ENCODE results near the gene HECW1.

DNA sequence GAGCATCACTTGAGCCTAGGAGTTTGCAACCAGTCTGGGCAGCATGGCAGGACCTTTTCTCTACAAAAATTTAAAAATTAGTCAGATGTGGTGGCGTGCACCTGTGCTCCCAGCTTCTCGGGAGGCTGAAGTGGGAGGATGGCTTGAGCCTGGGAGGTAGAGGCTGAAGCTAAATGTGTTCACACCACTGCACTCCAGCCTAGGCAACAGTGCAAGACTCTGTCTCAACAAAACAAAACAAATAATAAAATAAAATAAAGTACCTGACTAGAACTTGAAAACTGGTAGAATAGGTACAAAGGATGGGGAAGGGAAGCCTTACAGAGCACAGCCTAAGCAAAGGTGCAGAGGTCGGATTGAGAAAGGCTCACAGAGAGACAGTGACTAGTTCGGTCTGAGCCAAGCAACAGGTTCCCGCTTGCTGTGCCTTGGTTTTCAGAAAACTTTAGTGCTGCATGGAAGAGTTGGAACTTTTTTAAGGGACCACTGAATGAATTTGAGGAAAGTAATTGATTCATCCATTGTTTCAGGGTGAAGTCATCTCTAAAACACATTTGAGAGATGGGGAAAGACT, 370.3 kb downstream of the HECW1 start:
- TF ChIP-seq EZH2 (IDR thresholded peaks at IDR 0.05; ENCODE audit: borderline replicate concordance, insufficient read depth, low read depth, low read length, poor library complexity, severe bottlenecking) = no peak
- TF ChIP-seq, protein P1, sequence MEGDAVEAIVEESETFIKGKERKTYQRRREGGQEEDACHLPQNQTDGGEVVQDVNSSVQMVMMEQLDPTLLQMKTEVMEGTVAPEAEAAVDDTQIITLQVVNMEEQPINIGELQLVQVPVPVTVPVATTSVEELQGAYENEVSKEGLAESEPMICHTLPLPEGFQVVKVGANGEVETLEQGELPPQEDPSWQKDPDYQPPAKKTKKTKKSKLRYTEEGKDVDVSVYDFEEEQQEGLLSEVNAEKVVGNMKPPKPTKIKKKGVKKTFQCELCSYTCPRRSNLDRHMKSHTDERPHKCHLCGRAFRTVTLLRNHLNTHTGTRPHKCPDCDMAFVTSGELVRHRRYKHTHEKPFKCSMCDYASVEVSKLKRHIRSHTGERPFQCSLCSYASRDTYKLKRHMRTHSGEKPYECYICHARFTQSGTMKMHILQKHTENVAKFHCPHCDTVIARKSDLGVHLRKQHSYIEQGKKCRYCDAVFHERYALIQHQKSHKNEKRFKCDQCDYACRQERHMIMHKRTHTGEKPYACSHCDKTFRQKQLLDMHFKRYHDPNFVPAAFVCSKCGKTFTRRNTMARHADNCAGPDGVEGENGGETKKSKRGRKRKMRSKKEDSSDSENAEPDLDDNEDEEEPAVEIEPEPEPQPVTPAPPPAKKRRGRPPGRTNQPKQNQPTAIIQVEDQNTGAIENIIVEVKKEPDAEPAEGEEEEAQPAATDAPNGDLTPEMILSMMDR (IDR thresholded peaks at IDR 0.05) = no peak

Data from B cell (primary cell).